NCI-H2196 (cell line): Measurements from ENCODE around the gene SUN1.
"Not testable (repeated sequence)": the region's sequence is repeated elsewhere in the genome, so short reads cannot be mapped to it uniquely, and the experiment has no call there.

Experiments
- DNase-seq: peaks from one replicate; lab custom pipeline; 2025; ENCODE audit not compliant: unreplicated experiment; lab: John Stamatoyannopoulos, UW

SUN1 gene

GRCh38 chr7:833601-834258, 1.5 kb downstream of the SUN1 start:
- DNase-seq = no peak

- no peak for DNase-seq
These were observed 2.0 kb downstream of the SUN1 start for GRCh38 chr7:834277-834676.

- no peak for DNase-seq
These were observed 2.7 kb downstream of the SUN1 start for GRCh38 chr7:835021-835420.

- no peak for DNase-seq
These were observed 3.5 kb downstream of the SUN1 start for GRCh38 chr7:835485-836401.

- DNase-seq = no peak
These were observed 4.2 kb downstream of the SUN1 start for GRCh38 chr7:836429-836828.

- no peak for DNase-seq
These were observed 4.7 kb downstream of the SUN1 start for GRCh38 chr7:837001-837400.

GRCh38 chr7:840001-840600, 7.8 kb downstream of the SUN1 start:
- no peak for DNase-seq

- DNase-seq = no peak
These were observed 9.7 kb downstream of the SUN1 start for GRCh38 chr7:841943-842342.

- DNase-seq = no peak
These were observed 10.3 kb downstream of the SUN1 start for GRCh38 chr7:842431-843031.

GRCh38 chr7:843230-843629, 11.0 kb downstream of the SUN1 start:
- no peak for DNase-seq

- DNase-seq = no peak
These were observed 11.8 kb downstream of the SUN1 start for GRCh38 chr7:844043-844442.

- no peak for DNase-seq
These were observed 12.2 kb downstream of the SUN1 start for GRCh38 chr7:844514-844913.

- DNase-seq = no peak
These were observed 12.8 kb downstream of the SUN1 start for GRCh38 chr7:845091-845490.

- DNase-seq = no peak
These were observed 13.5 kb downstream of the SUN1 start for GRCh38 chr7:845731-846130.

GRCh38 chr7:846958-847650, 14.8 kb downstream of the SUN1 start:
- not testable (repeated sequence) for DNase-seq

- not testable (repeated sequence) for DNase-seq
These were observed 15.5 kb downstream of the SUN1 start for GRCh38 chr7:847728-848127.

- DNase-seq = no peak
These were observed 16.9 kb downstream of the SUN1 start for GRCh38 chr7:849145-849544.

GRCh38 chr7:849781-850180, 17.5 kb downstream of the SUN1 start:
- DNase-seq = no peak

- no peak for DNase-seq
These were observed 18.9 kb downstream of the SUN1 start for GRCh38 chr7:851204-851603.

GRCh38 chr7:853366-854117, 21.3 kb downstream of the SUN1 start:
- DNase-seq = no peak
